Mammary epithelial cell (primary cell): ENCODE results near the gene LAMTOR4.

ENCODE experiments used
- EZH2 ChIP-seq: IDR thresholded peaks from 2 replicates; pipeline ENCODE4 v1.6.1; 2012; ENCODE audit warnings: low read length, inconsistent platforms, borderline replicate concordance
- TF ChIP-seq, protein P1 (sequence below), 2 donors: IDR thresholded peaks in 1 of 2; conservative IDR thresholded peaks in 1 of 2; 2 replicates each; pipeline ENCODE4 v1.5.1; 2011 to 2012; ENCODE audit warnings: inconsistent platforms in 2 of 2, low read length in 2 of 2, mild to moderate bottlenecking in 2 of 2, control low read depth in 1 of 2, low read depth in 1 of 2; ENCODE audit not compliant: insufficient read depth in 1 of 2; ENCODE audit errors: extremely low read depth in 1 of 2

DNA sequence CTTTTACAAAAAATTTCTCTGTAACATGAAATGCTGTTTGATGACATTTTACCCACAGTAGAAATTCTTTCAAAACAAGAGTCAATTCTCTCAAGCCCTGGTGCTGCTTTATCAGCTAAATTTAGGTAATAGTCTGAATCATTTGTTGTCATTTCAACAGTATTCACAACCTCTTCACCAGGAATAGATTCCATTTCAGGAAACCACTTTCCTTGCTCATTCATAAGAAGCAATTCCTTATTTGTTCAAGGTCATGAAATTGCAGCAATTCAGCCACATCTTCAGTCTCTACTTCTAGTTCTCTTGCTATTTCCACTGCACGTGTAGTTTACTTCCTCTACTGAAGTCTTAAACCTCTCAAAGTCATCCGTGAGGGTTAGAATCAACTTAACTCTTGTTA, 43.1 kb downstream of the LAMTOR4 start:
- TF ChIP-seq, protein P1, sequence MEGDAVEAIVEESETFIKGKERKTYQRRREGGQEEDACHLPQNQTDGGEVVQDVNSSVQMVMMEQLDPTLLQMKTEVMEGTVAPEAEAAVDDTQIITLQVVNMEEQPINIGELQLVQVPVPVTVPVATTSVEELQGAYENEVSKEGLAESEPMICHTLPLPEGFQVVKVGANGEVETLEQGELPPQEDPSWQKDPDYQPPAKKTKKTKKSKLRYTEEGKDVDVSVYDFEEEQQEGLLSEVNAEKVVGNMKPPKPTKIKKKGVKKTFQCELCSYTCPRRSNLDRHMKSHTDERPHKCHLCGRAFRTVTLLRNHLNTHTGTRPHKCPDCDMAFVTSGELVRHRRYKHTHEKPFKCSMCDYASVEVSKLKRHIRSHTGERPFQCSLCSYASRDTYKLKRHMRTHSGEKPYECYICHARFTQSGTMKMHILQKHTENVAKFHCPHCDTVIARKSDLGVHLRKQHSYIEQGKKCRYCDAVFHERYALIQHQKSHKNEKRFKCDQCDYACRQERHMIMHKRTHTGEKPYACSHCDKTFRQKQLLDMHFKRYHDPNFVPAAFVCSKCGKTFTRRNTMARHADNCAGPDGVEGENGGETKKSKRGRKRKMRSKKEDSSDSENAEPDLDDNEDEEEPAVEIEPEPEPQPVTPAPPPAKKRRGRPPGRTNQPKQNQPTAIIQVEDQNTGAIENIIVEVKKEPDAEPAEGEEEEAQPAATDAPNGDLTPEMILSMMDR (conservative IDR thresholded peaks at IDR 0.05 in 1 of 2, IDR thresholded peaks at IDR 0.05 in 1 of 2; ENCODE audit: extremely low read depth in 1 of 2, insufficient read depth in 1 of 2, low read depth in 1 of 2, low read length in 2 of 2) = no peak
- TF ChIP-seq EZH2 = no peak
